CD14-positive monocyte (primary cell): Measurements from ENCODE around the gene SPTLC2. TPM values are rescaled to one million over a fixed set of nuclear protein-coding genes. Genes with fewer than 3 reads are reported as not detected.
A peak's percentile ranks its signal among the peaks of the same experiment; 100 is the strongest.
"Not testable (repeated sequence)": the region's sequence is repeated elsewhere in the genome, so short reads cannot be mapped to it uniquely, and the experiment has no call there.

ENCODE experiments used
- DNase-seq, 3 donors: peaks; one replicate each; pipeline ENCODE4 v3.0.0-alpha.2; 2011 to 2022
- H2AFZ ChIP-seq: 2 replicates; pipeline ENCODE4 v1.6.0; 2012; ENCODE audit warnings: mild to moderate bottlenecking, low read depth, low read length, inconsistent platforms; ENCODE audit not compliant: insufficient read depth, poor library complexity, severe bottlenecking
- H3K27ac ChIP-seq, 2 donors: 1 replicate in 1 of 2; 2 replicates in 1 of 2; pipeline ENCODE4 v1.5.1; 2012 to 2013; ENCODE audit warnings: low read length in 2 of 2, control low read depth in 1 of 2, inconsistent platforms in 1 of 2, low read depth in 1 of 2, mild to moderate bottlenecking in 1 of 2
- H3K27me3 ChIP-seq, 2 donors: one replicate each; pipeline versions ENCODE4 v1.6.0 to v1.6.1; 2011 to 2013; ENCODE audit warnings: low read length in 2 of 2; ENCODE audit not compliant: control insufficient read depth in 2 of 2, insufficient read depth in 2 of 2
- H3K36me3 ChIP-seq, 2 donors: replicated peaks in 1 of 2; 1 replicate in 1 of 2; 2 replicates in 1 of 2; pipeline versions ENCODE4 v1.5.1 to v1.6.1; 2012 to 2013; ENCODE audit warnings: low read length in 2 of 2, control low read depth in 1 of 2, inconsistent platforms in 1 of 2, mild to moderate bottlenecking in 1 of 2; ENCODE audit not compliant: insufficient read depth in 2 of 2, control insufficient read depth in 1 of 2
- H3K4me1 ChIP-seq, 2 donors: 1 replicate in 1 of 2; 2 replicates in 1 of 2; pipeline versions ENCODE4 v1.5.1 to v1.6.1; 2012 to 2013; ENCODE audit warnings: low read length in 2 of 2, control low read depth in 1 of 2, inconsistent platforms in 1 of 2, mild to moderate bottlenecking in 1 of 2, moderate library complexity in 1 of 2; ENCODE audit not compliant: insufficient read depth in 2 of 2, control insufficient read depth in 1 of 2
- H3K4me2 ChIP-seq: replicated peaks from 2 replicates; pipeline ENCODE3; 2012; ENCODE audit warnings: low read length, moderate library complexity, mild to moderate bottlenecking; ENCODE audit not compliant: poor library complexity, severe bottlenecking; ENCODE audit errors: extremely low read depth
- H3K4me3 ChIP-seq, 3 experiments: fragments of 200-600 bp in 1 of 3; sonication (generic) in 1 of 3; replicated peaks in 1 of 3; 1 replicate in 2 of 3; 2 replicates in 1 of 3; pipeline ENCODE4 v1.5.1; 2011 to 2013; ENCODE audit warnings: low read length in 3 of 3, mild to moderate bottlenecking in 3 of 3, control low read depth in 2 of 3, low read depth in 2 of 3, inconsistent platforms in 1 of 3, moderate library complexity in 1 of 3
- H3K79me2 ChIP-seq: 2 replicates; pipeline ENCODE4 v1.6.0; 2012; ENCODE audit warnings: mild to moderate bottlenecking, control low read depth, inconsistent platforms, low read length, moderate library complexity; ENCODE audit not compliant: insufficient read depth
- H3K9ac ChIP-seq: 2 replicates; pipeline ENCODE4 v1.6.0; 2017; ENCODE audit warnings: low read length, mild to moderate bottlenecking; ENCODE audit not compliant: insufficient read depth, poor library complexity, severe bottlenecking
- H3K9me3 ChIP-seq, 2 donors: replicated peaks in 1 of 2; 1 replicate in 1 of 2; 2 replicates in 1 of 2; pipeline versions ENCODE4 v1.5.1 to v1.6.1; 2012 to 2013; ENCODE audit warnings: low read length in 2 of 2, control low read depth in 1 of 2; ENCODE audit not compliant: control insufficient read depth in 1 of 2, insufficient read depth in 1 of 2
- H4K20me1 ChIP-seq: 2 replicates; pipeline ENCODE4 v1.6.0; 2012; ENCODE audit warnings: mild to moderate bottlenecking, low read length, control low read depth, moderate library complexity; ENCODE audit not compliant: insufficient read depth
- H3K27ac Mint-ChIP-seq, 7 donors: one replicate each; pipeline ENCODE4 v1.8.0; 2020; ENCODE audit warnings: mild to moderate bottlenecking in 7 of 7, mixed read lengths in 7 of 7, moderate library complexity in 6 of 7, inconsistent platforms in 2 of 7
- H3K27me3 Mint-ChIP-seq, 3 donors: one replicate each; pipeline ENCODE4 v1.8.0; 2021 to 2022; ENCODE audit warnings: low read depth in 3 of 3, mild to moderate bottlenecking in 3 of 3, mixed read lengths in 3 of 3, moderate library complexity in 3 of 3, inconsistent platforms in 1 of 3
- H3K36me3 Mint-ChIP-seq, 2 donors: one replicate each; pipeline ENCODE4 v1.8.0; 2020; ENCODE audit warnings: mixed read lengths in 2 of 2, inconsistent platforms in 1 of 2, mild to moderate bottlenecking in 1 of 2
- H3K4me1 Mint-ChIP-seq: one replicate; pipeline ENCODE4 v1.8.0; 2020; ENCODE audit warnings: mild to moderate bottlenecking, mixed read lengths
- H3K4me3 Mint-ChIP-seq, 2 donors: one replicate each; pipeline ENCODE4 v1.8.0; 2020; ENCODE audit warnings: mild to moderate bottlenecking in 2 of 2, mixed read lengths in 2 of 2, moderate library complexity in 1 of 2
- H3K9me3 Mint-ChIP-seq, 7 donors: one replicate each; pipeline ENCODE4 v1.8.0; 2020 to 2022; ENCODE audit warnings: mixed read lengths in 7 of 7, mild to moderate bottlenecking in 6 of 7, moderate library complexity in 6 of 7, inconsistent platforms in 2 of 7
- WGBS: methylation state at CpG from one replicate; pipeline ENCODE4 v1.1.5; 2013; ENCODE audit warnings: missing lambda C conversion rate; ENCODE audit not compliant: insufficient coverage; 5-methylcytosine and 5-hydroxymethylcytosine counted together
- intact Hi-C, 2 donors: fragments of 100-400 bp; cut with micrococcal nuclease; formaldehyde crosslinking; loops; one replicate each; pipeline versions ENCODE4 v1.15.0 to v1.15.1; 2023
- polyA plus RNA-seq, 3 donors: library from polyadenylated mRNA; depleted of rRNA in 1 of 3; unstranded in 2 of 3; stranded (reverse) in 1 of 3; fragments of 300-500 nt in 2 of 3; fragments of >200 nt in 1 of 3; fragmentation: Illumina TruSeq in 2 of 3; gene quantifications; 1 replicate in 2 of 3; 2 replicates in 1 of 3; pipeline ENCODE4 v1.2.3, GENCODE V29; 2012 to 2021
- TF ChIP-seq, protein P1 (sequence below): fragments of 200-600 bp; IDR thresholded peaks from one replicate; pipeline ENCODE4 v1.8.0; 2022; ENCODE audit warnings: antibody characterized with exemption, mild to moderate bottlenecking

Gene SPTLC2
- polyA plus RNA-seq, 3 donors: 38.1 to 81.9 (median 73.1) TPM

DNA sequence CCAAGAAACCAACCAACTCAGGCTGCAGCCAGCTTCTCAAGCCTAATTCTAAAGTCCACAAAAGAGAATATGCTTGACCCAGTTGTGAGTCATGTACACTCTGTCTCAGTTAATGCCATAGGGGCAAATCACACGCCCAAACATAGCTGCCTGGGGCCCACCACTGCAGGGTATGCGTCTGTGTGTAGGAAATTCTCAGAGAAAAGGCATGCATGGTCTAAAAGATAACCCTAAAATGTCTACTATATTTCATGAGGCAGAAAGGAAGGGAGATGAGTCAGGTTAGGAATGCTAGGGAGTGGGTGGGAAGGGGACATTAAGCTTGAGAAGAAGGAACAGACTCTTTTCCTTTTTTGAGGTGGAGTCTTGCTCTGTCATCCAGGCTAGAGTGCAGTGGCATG, 22.3 kb upstream of the SPTLC2 start:
- Mint-ChIP-seq H3K36me3 (peaks cover 2 to 4% of the 10 kb centered on the region in 2 donors), H3K4me3 (no peak overlapping the region), H3K27me3 (peaks cover 0 to 2% (median 0%) of the 10 kb centered on the region in 3 donors), H3K27ac (peak overlapping the region in 3 of 7 donors; percentile 35 to 57 (median 46)), H3K9me3 (peaks cover 2 to 19% (median 15%) of the 10 kb centered on the region in 7 donors), H3K4me1 (peaks cover 38% of the 10 kb centered on the region)
- Histone ChIP-seq H3K9me3 (peaks cover 0 to 4% of the 10 kb centered on the region in 2 donors), H3K36me3 (no peaks in the 10 kb centered on the region), H4K20me1 (no peaks in the 10 kb centered on the region), H3K4me1 (peaks cover 28 to 45% of the 10 kb centered on the region in 2 donors), H3K9ac (no peak overlapping the region), H3K27ac (no peak overlapping the region), H3K4me3 (no peak overlapping the region), H3K4me2 (no peak overlapping the region), H3K79me2 (no peaks in the 10 kb centered on the region), H3K27me3 (no peaks in the 10 kb centered on the region), H2AFZ (no peak overlapping the region)
- no peak for DNase-seq
- TF ChIP-seq, protein P1, sequence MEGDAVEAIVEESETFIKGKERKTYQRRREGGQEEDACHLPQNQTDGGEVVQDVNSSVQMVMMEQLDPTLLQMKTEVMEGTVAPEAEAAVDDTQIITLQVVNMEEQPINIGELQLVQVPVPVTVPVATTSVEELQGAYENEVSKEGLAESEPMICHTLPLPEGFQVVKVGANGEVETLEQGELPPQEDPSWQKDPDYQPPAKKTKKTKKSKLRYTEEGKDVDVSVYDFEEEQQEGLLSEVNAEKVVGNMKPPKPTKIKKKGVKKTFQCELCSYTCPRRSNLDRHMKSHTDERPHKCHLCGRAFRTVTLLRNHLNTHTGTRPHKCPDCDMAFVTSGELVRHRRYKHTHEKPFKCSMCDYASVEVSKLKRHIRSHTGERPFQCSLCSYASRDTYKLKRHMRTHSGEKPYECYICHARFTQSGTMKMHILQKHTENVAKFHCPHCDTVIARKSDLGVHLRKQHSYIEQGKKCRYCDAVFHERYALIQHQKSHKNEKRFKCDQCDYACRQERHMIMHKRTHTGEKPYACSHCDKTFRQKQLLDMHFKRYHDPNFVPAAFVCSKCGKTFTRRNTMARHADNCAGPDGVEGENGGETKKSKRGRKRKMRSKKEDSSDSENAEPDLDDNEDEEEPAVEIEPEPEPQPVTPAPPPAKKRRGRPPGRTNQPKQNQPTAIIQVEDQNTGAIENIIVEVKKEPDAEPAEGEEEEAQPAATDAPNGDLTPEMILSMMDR: no peak
- no CpG with 5 or more reads among the region's 2 CpGs for WGBS
- intact Hi-C loops: no loop called here

DNA sequence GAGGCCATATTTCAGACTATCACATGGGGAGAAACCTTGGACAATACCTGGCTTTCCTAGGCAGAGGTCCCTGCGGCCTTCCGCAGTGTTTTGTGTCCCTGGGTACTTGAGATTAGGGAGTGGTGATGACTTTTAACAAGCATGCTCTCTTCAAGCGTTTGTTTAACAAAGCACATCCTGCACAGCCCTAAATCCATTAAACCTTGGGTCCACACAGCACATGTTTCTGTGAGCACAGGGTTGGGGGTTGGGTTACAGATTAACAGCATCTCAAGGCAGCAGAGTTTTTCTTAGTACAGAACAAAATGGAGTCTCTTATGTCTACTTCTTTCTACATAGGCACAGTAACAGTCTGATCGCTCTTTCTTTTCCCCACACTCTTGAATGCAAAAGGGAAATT, 19.4 kb upstream of the SPTLC2 start:
- H3K4me3 ChIP-seq, H3K4me3 Mint-ChIP-seq, DNase-seq, H2AFZ ChIP-seq, H4K20me1 ChIP-seq, H3K79me2 ChIP-seq, H3K4me2 ChIP-seq, H3K36me3 Mint-ChIP-seq, intact Hi-C loops, H3K27ac ChIP-seq, H3K9me3 ChIP-seq, H3K9ac ChIP-seq, H3K27me3 Mint-ChIP-seq, H3K27me3 ChIP-seq, H3K27ac Mint-ChIP-seq, H3K36me3 ChIP-seq: not testable (repeated sequence)
- Mint-ChIP-seq H3K9me3 (peaks cover 7 to 26% (median 20%) of the 10 kb centered on the region in 7 donors), H3K4me1 (peaks cover 16% of the 10 kb centered on the region)
- H3K4me1 ChIP-seq: peaks cover 7 to 18% of the 10 kb centered on the region in 2 donors
- WGBS: no CpG with 5 or more reads among the region's 4 CpGs

DNA sequence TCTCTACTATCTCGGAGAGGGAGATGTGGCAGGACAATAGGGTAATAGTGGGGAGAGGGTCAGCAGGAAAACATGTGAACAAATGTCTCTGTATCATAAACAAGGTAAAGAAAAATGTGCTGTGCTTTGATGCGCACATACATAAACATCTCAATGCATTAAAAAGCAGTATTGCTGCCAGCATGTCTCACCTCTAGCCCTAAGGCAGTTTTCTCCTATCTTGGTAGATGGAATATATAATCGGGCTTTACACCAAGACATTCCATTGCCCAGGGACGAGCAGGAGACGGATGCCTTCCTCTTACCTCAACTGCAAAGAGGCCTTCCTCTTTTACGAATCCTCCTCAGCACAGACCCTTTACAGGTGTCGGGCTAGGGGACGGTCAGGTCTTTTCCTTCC, 19.0 kb upstream of the SPTLC2 start:
- H3K36me3 ChIP-seq, H3K27ac Mint-ChIP-seq, H3K27ac ChIP-seq, H2AFZ ChIP-seq, intact Hi-C loops, DNase-seq, H4K20me1 ChIP-seq, H3K9ac ChIP-seq, H3K9me3 ChIP-seq, H3K4me3 Mint-ChIP-seq, H3K27me3 Mint-ChIP-seq, H3K79me2 ChIP-seq, H3K36me3 Mint-ChIP-seq, H3K4me2 ChIP-seq, H3K4me3 ChIP-seq, H3K27me3 ChIP-seq: not testable (repeated sequence)
- H3K9me3 Mint-ChIP-seq: peaks cover 7 to 26% (median 20%) of the 10 kb centered on the region in 7 donors
- WGBS: 100% methylated on average over 2 of the region's 8 CpGs
- H3K4me1 Mint-ChIP-seq: peaks cover 13% of the 10 kb centered on the region
- H3K4me1 ChIP-seq: peaks cover 4 to 14% of the 10 kb centered on the region in 2 donors
